Mucosa of descending colon (tissue), 3 donors: ENCODE measurements around the gene SPRYD7. TPM values are rescaled to one million over a fixed set of nuclear protein-coding genes. Genes with fewer than 3 reads are reported as not detected.

Experiments used
- ATAC-seq: fragments of 200-7000 bp; cut with Tn5 transposase; one replicate; pipeline ENCODE4 v1.9.1; 2020; ENCODE audit warnings: mild to moderate bottlenecking, moderate library complexity
- DNase-seq, 3 donors: peaks; one replicate each; pipeline ENCODE4 v3.0.0-alpha.2; 2020
- H3K36me3 ChIP-seq: fragments of 200-600 bp; one replicate; pipeline ENCODE4 v1.8.0; 2021; ENCODE audit warnings: low read depth, mild to moderate bottlenecking
- H3K4me1 ChIP-seq: fragments of 200-600 bp; one replicate; pipeline ENCODE4 v1.8.0; 2021; ENCODE audit warnings: low read depth, mild to moderate bottlenecking
- H3K4me3 ChIP-seq: fragments of 200-600 bp; one replicate; pipeline ENCODE4 v1.8.0; 2021; ENCODE audit warnings: mild to moderate bottlenecking
- H3K9me3 ChIP-seq: fragments of 200-600 bp; one replicate; pipeline ENCODE4 v1.8.0; 2021; ENCODE audit warnings: mild to moderate bottlenecking
- CTCF ChIP-seq: fragments of 200-600 bp; IDR thresholded peaks from one replicate; pipeline ENCODE4 v1.8.0; 2022; ENCODE audit warnings: antibody characterized with exemption, mild to moderate bottlenecking
- intact Hi-C, 2 donors: fragments of 100-400 bp; cut with DNase I in 1 of 2; cut with micrococcal nuclease in 1 of 2; formaldehyde crosslinking; loops; one replicate each; pipeline versions ENCODE4 v1.11.0 to v1.11.1; 2022; cut with DNase I, micrococcal nuclease
- long read RNA-seq, 2 donors: library from polyadenylated mRNA; unstranded; transcript quantifications; one replicate each; pipeline ENCODE4 v2.0.0, GENCODE V29; 2019 to 2021
- total RNA-seq, 3 donors: library from RNA; stranded (reverse); fragmentation: NEBNext Ultra II Directional in 2 of 3; extraction: Animal tissue kit (Norgen Biotek cat#: 25700) in 2 of 3; gene quantifications; one replicate each; pipeline versions ENCODE4 v1.2.1 to v1.2.4, GENCODE V29; 2021 to 2023
- donor health status: DM: no; HTN: no; CAD: no; lungs with moderate emphysema.
- donor health status: DM: no; HTN: no; CAD: no.
- donor health status: DM: no; HTN: yes; CAD: no.

SPRYD7 gene, protein sequence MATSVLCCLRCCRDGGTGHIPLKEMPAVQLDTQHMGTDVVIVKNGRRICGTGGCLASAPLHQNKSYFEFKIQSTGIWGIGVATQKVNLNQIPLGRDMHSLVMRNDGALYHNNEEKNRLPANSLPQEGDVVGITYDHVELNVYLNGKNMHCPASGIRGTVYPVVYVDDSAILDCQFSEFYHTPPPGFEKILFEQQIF
- 10 to 100 TPM; 11.2 to 15.0 (median 12.4) TPM for total RNA-seq
- long read RNA-seq, donor 1, transcript SPRYD7-201 (5 exons, 3,053 nt) = major isoform, 19 of 25 reads
- long read RNA-seq, donor 1, partial matches to known transcripts = 0 of 25 reads
- long read RNA-seq, donor 1, other reads (novel, unspliced or antisense) = 6 of 25 reads
- long read RNA-seq, donor 2, transcript SPRYD7-201 (5 exons, 3,053 nt) = major isoform, 15 of 22 reads
- long read RNA-seq, donor 2, partial matches to known transcripts = 1 of 22 reads
- long read RNA-seq, donor 2, other reads (novel, unspliced or antisense) = 5 of 22 reads

- TF ChIP-seq CTCF = peak; percentile 98
- DNase-seq = peak; percentile 99
- ATAC-seq = peak; percentile 96
- Histone ChIP-seq H3K4me3 (peak within 1 kb of the TSS; percentile 56), H3K9me3 (no peaks in the 10 kb centered on the region), H3K36me3 (peaks cover 3% of the 10 kb centered on the region), H3K4me1 (peaks cover 31% of the 10 kb centered on the region)
- intact Hi-C loops = no loop called here
Observed at GRCh38 chr13:49936075-49936967, at the start of gene SPRYD7. Gene SPRYD7, minus strand, starts transcription at chr13:49936340. Its CDS starts 105 bp downstream, at chr13:49936235.

DNA sequence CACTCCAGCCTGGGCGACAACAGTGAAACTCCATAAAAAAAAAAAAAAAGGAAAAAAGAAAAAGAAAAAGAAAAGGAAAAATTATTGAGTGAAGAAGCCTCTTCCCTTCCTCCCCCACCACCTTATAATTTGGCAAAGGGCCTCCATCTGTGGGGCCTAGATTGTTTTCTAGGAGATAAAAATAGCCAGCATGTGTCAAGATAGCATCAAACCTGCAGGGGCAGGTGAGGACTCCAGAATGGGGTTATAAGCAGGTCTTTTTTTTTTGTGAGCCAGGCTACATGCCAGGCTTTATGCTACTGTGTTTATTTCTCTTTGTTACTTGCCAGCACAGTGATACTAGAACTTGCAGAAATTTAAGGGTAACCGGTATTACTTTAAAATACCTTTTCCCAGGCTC is 49.0 kb upstream of the SPRYD7 start:
- no peak for ATAC-seq
- no peak for TF ChIP-seq CTCF
- DNase-seq = no peak
- Histone ChIP-seq H3K4me1 (no peaks in the 10 kb centered on the region), H3K4me3 (no peak overlapping the region), H3K9me3 (no peaks in the 10 kb centered on the region), H3K36me3 (no peaks in the 10 kb centered on the region)
- intact Hi-C loops = no loop called here

- Histone ChIP-seq H3K4me1 (no peaks in the 10 kb centered on the region), H3K36me3 (no peaks in the 10 kb centered on the region), H3K4me3 (no peak overlapping the region), H3K9me3 (no peaks in the 10 kb centered on the region)
- DNase-seq (no peak), ATAC-seq (no peak)
- intact Hi-C loops = no loop called here
- no peak for TF ChIP-seq CTCF
Observed at GRCh38 chr13:49980266-49980665, 44.1 kb upstream of the SPRYD7 start.

- Histone ChIP-seq H3K9me3 (no peaks in the 10 kb centered on the region), H3K36me3 (no peaks in the 10 kb centered on the region), H3K4me3 (no peak overlapping the region), H3K4me1 (peaks cover 1% of the 10 kb centered on the region)
- no peak for DNase-seq
- intact Hi-C loops = loop anchor here (5.0 to 10.0 kb wide), 2 partner anchors 557 to 824 kb away; no protein-coding TSS in a partner anchor
- no peak for TF ChIP-seq CTCF
- no peak for ATAC-seq
Observed at GRCh38 chr13:49977992-49978391, 41.9 kb upstream of the SPRYD7 start.

DNA sequence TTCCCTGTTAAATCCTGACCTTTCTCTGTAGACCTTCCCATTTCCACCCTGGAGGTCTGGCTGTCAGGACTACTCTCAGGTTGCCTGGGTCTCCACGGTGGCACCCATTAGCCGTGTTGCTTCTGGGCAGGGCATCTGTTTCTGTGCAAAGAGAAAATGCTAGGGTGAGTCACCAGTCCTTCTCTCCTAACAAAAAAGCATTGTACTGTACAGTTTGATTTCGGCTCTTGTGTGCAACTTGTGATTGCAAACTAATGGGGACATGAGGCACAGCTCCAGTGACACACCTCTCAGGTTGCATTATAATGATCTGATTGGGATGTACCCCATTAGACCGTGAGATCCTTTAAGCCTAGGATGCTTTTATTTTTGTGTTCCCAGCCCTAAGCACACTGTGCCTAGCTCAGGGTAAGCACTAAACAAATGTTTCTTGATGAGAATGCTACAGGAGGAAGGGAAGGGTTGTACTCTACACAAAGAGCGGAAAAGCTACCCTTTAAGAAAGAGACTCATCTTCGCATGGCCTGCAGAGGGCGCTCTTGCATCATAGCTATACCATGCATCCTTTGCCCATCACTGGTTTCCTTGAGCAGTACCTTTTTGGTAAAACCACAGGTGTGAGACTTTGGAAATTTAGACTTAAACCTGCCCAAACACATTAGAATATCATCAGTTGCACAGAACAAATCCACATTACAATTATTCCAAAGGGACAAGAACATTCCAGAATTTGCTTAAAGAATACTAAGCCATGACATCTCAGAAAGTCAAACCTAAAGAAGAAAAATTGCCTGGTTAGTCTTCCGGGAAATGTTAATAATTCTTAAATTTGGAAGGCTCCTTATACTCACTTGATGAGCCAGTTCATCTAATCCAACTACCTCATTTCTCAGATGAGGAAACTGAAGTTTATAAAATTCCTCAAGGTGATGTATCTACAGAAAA is 40.4 kb upstream of the SPRYD7 start:
- ATAC-seq (peak; percentile 93), DNase-seq (peak; percentile 71 to 87 (median 80))
- peaks cover 4% of the 10 kb centered on the region for H3K4me1 ChIP-seq
- TF ChIP-seq CTCF = peak; percentile 80
- no peaks in the 10 kb centered on the region for H3K36me3 ChIP-seq
- intact Hi-C loops = loop anchor here (5.0 to 10.0 kb wide), 2 partner anchors 558 to 826 kb away; no protein-coding TSS in a partner anchor
- H3K9me3 ChIP-seq = no peaks in the 10 kb centered on the region
- H3K4me3 ChIP-seq = no peak overlapping the region
